Brain microvascular endothelial cell (primary cell): ENCODE data around the gene TMEM106A.
"Not testable (repeated sequence)": the region's sequence is repeated elsewhere in the genome, so short reads cannot be mapped to it uniquely, and the experiment has no call there.

Source experiments
- DNase-seq: peaks from one replicate; pipeline ENCODE4 v3.0.0-alpha.2; 2020
- H3K27ac ChIP-seq: fragments of 250-450 bp; sonication (Bioruptor Pico); 2 replicates; pipeline ENCODE4 v1.5.1; 2020; ENCODE audit warnings: mild to moderate bottlenecking, moderate library complexity
- H3K27me3 ChIP-seq: fragments of 250-450 bp; sonication (Bioruptor Pico); replicated peaks from 2 replicates; pipeline ENCODE4 v1.5.1; 2020; ENCODE audit warnings: mild to moderate bottlenecking
- H3K36me3 ChIP-seq: fragments of 250-450 bp; sonication (Bioruptor Pico); replicated peaks from 2 replicates; pipeline ENCODE4 v1.5.1; 2020; ENCODE audit warnings: mild to moderate bottlenecking
- H3K4me3 ChIP-seq: 2 replicates; pipeline ENCODE4 v1.5.1; 2011; ENCODE audit warnings: low read depth, mild to moderate bottlenecking, control low read depth, low read length, moderate library complexity
- in situ Hi-C: cut with HindIII; loops from 2 replicates; pipeline ENCODE4 v1.10.0; 2017; ENCODE audit warnings: low sequenced_read_pairs, low pct_ligation_motif_present
- TF ChIP-seq, protein P1 (sequence below): IDR thresholded peaks from 2 replicates; pipeline ENCODE4 v1.5.1; 2011; ENCODE audit warnings: low read depth, mild to moderate bottlenecking, moderate library complexity, low read length, control low read depth, inconsistent platforms; ENCODE audit errors: missing control alignments

The TMEM106A gene

DNA sequence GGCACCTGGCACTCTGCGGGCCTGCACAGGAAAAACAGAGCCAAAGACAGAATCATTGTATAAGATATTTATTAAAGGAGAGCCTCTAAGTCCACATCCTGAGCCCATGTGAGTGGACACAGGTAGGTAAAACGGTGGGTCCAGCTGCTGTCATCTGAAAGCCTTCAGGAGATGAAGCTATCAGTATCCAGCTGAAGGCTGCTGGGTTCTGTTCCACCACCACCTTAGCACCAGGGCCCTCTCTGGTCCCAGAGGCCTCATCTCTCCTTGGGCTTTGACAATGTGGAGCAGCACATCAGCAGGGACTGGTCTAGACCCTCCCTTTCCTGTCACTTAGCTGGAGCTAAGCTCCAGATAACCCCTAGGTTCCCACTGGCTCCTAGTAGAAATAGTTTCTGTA lies 7.3 kb downstream of the TMEM106A start:
- H3K36me3 ChIP-seq = peaks cover 24% of the 10 kb centered on the region
- DNase-seq = no peak
- H3K27me3 ChIP-seq = no peaks in the 10 kb centered on the region
- H3K27ac ChIP-seq = no peak overlapping the region
- in situ Hi-C loops = no loop called here
- H3K4me3 ChIP-seq = no peak overlapping the region
- TF ChIP-seq, protein P1, sequence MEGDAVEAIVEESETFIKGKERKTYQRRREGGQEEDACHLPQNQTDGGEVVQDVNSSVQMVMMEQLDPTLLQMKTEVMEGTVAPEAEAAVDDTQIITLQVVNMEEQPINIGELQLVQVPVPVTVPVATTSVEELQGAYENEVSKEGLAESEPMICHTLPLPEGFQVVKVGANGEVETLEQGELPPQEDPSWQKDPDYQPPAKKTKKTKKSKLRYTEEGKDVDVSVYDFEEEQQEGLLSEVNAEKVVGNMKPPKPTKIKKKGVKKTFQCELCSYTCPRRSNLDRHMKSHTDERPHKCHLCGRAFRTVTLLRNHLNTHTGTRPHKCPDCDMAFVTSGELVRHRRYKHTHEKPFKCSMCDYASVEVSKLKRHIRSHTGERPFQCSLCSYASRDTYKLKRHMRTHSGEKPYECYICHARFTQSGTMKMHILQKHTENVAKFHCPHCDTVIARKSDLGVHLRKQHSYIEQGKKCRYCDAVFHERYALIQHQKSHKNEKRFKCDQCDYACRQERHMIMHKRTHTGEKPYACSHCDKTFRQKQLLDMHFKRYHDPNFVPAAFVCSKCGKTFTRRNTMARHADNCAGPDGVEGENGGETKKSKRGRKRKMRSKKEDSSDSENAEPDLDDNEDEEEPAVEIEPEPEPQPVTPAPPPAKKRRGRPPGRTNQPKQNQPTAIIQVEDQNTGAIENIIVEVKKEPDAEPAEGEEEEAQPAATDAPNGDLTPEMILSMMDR = no peak

DNA sequence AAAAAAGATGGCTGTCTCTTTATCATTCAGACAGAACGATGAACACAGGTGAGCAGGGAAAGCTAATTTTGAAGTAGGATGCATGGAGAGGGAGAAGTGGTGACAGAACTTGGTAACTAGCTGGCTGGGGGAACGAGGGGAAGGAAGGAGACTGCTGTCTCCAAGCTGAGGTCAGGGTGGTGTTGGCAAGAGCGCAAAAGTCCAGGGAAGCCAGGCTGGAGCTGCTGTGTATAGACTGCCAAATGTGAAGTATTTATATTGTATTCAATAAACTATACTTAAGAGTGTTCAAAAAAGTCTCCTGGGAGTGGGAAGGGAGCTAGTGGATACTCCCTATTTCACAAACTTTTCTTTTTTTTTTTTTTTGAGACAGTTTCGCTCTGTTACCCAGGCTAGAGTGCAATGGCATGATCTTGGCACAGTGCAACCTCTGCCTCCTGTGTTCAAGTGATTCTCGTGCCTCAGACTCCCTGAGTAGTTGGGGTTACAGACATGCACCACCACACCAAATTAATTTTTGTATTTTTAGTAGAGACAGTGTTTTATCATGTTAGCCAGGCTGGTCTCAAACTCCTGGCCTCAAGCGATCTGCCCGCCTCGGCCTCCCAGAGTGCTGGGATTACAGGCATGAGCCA lies 8.2 kb downstream of the TMEM106A start:
- in situ Hi-C loops = no loop called here
- H3K36me3 ChIP-seq = peaks cover 27% of the 10 kb centered on the region
- DNase-seq = no peak

DNA sequence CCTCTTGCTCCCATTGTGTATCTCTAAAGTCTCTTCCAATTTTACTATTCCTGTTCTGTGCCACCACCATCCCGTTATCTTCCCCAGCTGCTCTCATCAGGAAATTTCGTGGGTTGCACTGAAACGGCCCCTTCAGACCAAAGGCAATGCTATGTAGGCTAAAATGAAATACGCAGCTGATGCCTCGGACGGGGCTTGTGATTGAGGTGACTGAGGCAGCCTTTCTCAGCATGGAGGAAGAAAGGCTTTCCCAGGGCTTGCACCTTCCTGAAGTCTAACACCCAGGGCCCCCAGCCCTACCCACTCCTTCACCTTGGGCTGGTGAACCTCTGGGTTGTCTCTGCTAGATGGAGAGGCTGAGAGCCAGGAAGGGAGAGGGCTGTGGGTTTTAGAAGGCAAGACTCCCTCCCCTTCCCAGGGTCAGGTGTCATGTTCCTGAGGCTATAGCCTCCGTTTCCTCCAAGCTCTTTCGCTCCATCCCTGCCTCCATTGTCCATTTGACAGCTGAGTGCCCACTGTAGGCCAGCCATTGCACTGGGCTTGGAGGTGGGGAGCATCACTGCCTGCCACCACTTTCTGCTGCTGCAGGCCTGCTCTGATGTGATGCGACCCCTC lies 8.9 kb downstream of the TMEM106A start:
- TF ChIP-seq, protein P1 = no peak
- no peak overlapping the region for H3K4me3 ChIP-seq
- in situ Hi-C loops = no loop called here
- H3K27ac ChIP-seq = no peak overlapping the region
- DNase-seq = no peak
- no peaks in the 10 kb centered on the region for H3K27me3 ChIP-seq
- peaks cover 27% of the 10 kb centered on the region for H3K36me3 ChIP-seq

More for the DNA sequence above, 8.2 kb downstream of the TMEM106A start:
- Histone ChIP-seq H3K4me3 (no peak overlapping the region), H3K27me3 (no peaks in the 10 kb centered on the region), H3K27ac (no peak overlapping the region)
- TF ChIP-seq, protein P1 = no peak

DNA sequence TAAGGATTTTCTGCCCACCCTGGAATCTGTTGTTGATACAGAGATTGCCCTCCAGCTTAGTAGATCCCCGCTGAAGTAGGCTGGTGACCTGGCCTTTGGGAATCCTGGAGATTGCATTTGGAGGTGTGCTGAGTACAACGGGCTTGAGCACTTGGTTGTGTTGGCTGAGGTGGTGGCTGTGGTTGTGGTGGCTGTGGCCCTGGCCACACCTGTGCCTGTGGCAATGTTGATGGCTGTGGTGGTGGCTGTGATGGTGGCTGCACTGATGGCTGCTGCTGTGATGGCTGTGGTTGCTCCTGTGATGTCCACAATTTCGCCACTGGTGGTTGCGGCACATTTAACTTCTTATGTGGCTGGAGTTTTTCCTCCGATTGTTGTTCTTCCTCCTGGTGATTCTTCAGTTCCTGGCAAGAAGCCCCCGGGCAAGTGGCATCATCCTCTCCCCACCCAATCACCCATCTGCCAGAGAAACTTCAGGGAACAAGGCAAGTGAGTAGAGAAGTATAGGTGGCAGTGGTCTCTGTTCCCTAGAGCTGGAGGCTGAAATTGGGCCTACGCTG lies 12.6 kb downstream of the TMEM106A start:
- no peak for DNase-seq
- in situ Hi-C loops = no loop called here
- TF ChIP-seq, protein P1 = no peak
- no peak overlapping the region for H3K27ac ChIP-seq
- H3K27me3 ChIP-seq = no peaks in the 10 kb centered on the region
- H3K36me3 ChIP-seq = peaks cover 7% of the 10 kb centered on the region
- H3K4me3 ChIP-seq = no peak overlapping the region

DNA sequence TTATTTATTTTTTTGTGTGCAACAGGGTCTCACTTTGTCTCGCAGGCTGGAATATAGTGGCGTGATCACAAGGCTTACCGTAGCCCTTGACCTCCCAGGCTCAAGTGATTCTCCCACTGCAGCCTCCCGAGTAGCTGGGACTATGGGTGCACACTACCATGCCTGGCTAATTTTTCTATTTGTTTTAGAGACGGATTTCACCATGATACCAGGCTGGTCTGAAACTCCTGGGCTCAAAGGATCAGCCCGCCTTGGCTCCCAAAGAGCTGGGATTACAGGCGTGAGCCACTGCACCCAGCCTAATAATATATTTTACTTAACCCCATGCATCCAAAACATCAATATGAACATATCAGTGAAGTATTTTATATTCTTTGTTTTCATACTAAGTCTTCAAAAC lies 14.7 kb downstream of the TMEM106A start:
- Histone ChIP-seq H3K27me3 (no peaks in the 10 kb centered on the region), H3K36me3 (peaks cover 7% of the 10 kb centered on the region), H3K4me3 (no peak overlapping the region), H3K27ac (no peak overlapping the region)
- in situ Hi-C loops = no loop called here
- DNase-seq = no peak
- TF ChIP-seq, protein P1 = no peak

DNA sequence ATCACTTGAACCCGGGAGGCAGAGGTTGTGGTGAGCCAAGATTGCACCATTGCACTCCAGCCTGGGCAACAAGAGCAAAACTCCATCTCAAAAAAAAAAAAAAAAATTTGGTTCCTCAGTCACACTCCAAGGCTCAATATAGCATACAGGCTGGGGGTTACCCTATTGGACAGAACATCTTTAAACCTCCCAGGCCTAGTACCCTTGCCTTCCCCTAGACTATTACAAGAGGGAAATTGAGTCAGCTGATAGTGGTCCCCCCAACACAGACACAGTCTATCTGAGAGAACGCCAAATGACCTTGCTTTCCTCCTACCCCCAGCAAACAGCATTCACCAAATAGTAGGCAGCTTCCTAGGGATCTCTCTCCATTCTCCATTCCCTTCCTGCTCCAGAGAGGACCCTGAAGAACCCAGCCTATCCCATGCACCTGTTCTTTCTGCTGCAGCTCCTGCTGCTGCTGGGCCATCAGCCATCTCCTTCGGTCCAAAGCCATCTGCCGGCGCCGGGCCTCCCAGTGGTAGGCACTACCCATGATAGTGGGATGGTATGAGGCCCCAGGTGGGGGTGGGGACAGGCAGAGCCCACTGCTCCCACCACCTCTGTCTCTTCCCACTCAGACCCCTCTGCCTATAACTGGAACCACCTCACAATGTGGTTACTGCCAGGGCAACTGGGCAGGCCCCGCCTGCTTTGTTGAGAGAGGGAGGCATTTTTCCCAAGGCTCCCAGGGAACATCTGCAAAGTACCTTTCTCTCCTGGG lies 16.5 kb downstream of the TMEM106A start, which contains the start of gene CCDC200:
Gene CCDC200 (minus strand): TSS at position 604 of the 763 bp plus-strand sequence. CDS start 69 bp downstream, at position 535.
- in situ Hi-C loops, H3K4me3 ChIP-seq, H3K27me3 ChIP-seq, DNase-seq, H3K27ac ChIP-seq, H3K36me3 ChIP-seq: not testable (repeated sequence)

DNA sequence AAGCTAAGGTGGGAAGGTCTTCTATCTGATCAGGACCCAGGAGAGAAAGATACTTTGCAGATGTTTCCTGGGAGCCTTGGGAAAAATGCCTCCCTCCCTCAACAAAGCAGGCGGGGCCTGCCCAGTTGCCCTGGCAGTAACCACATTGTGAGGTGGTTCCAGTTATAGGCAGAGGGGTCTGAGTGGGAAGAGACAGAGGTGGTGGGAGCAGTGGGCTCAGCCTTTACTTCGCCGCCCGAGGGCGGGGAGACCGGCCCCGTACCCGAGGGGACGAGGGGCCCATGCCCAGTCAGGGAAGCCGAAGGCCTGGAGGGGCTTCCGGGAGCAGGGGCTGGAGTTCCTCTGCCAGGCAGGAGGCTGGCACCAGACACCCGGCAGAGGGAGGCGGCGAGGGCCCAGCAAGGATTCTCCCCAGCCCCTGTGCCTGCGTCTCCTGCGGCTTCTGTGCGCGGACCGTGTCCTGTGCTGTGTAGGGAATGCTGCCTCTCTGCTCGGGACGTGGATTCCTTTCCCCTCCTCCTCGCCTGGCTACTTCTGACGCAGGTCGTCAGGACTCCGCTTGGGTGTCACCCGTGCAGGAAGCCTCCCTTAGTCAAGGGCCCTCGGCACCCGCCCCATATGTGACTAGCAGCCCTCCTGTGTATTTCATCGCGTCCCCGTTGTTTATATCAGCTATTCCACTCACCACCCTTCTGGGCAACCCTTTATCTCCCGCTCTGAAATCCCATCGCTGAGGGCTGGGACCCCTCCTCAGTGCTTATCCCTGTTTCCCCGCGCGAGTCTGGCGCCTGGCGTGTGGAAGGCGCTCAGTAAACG lies 19.7 kb downstream of the TMEM106A start:
- DNase-seq, H3K27ac ChIP-seq, H3K27me3 ChIP-seq, H3K36me3 ChIP-seq, in situ Hi-C loops: not testable (repeated sequence)
- H3K4me3 ChIP-seq = peak overlapping the region; percentile 43
